ENCODE data around the gene AFF2. TPM values are rescaled to one million over a fixed set of nuclear protein-coding genes. Genes with fewer than 3 reads are reported as not detected.

Gene AFF2
- total RNA-seq, 3 donors from 2014 or later (not counting 1 experiment from before 2014, with no cell fraction given): 0.24 to 4.8 (median 0.79) TPM

- Mint-ChIP-seq H3K4me3 (no peak overlapping the region), H3K27me3 (ENCODE audit: low read depth in 2 of 2) (no peaks in the 10 kb centered on the region), H3K27ac (no peak overlapping the region), H3K4me1 (no peaks in the 10 kb centered on the region), H3K36me3 (no peaks in the 10 kb centered on the region), H3K9me3 (peaks cover 0 to 2% of the 10 kb centered on the region in 2 donors)
- no peaks in the 10 kb centered on the region for H3K9me3 ChIP-seq (ENCODE audit: control insufficient read depth, insufficient read depth, low read length)
- ATAC-seq: no peak
- H3K4me3 ChIP-seq (ENCODE audit: low read length): no peak overlapping the region
- no peaks in the 10 kb centered on the region for H3K27me3 ChIP-seq (ENCODE audit: control insufficient read depth, insufficient read depth, low read length)
- intact Hi-C loops (cut with micrococcal nuclease): no loop called here
- H3K36me3 ChIP-seq (ENCODE audit: control insufficient read depth, insufficient read depth, low read length): no peaks in the 10 kb centered on the region
- WGBS (ENCODE audit: insufficient coverage): 96% methylated on average over 3 of the region's 3 CpGs
- TF ChIP-seq, protein P1, sequence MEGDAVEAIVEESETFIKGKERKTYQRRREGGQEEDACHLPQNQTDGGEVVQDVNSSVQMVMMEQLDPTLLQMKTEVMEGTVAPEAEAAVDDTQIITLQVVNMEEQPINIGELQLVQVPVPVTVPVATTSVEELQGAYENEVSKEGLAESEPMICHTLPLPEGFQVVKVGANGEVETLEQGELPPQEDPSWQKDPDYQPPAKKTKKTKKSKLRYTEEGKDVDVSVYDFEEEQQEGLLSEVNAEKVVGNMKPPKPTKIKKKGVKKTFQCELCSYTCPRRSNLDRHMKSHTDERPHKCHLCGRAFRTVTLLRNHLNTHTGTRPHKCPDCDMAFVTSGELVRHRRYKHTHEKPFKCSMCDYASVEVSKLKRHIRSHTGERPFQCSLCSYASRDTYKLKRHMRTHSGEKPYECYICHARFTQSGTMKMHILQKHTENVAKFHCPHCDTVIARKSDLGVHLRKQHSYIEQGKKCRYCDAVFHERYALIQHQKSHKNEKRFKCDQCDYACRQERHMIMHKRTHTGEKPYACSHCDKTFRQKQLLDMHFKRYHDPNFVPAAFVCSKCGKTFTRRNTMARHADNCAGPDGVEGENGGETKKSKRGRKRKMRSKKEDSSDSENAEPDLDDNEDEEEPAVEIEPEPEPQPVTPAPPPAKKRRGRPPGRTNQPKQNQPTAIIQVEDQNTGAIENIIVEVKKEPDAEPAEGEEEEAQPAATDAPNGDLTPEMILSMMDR (IDR thresholded peaks at IDR 0.05): no peak
- no peaks in the 10 kb centered on the region for H3K4me1 ChIP-seq (ENCODE audit: control insufficient read depth, insufficient read depth, low read length)
- no peak overlapping the region for H3K27ac ChIP-seq (ENCODE audit: low read length)
- DNase-seq: no peak
Measured at GRCh38 chrX:148768296-148768695, 267.9 kb downstream of the AFF2 start.

DNA sequence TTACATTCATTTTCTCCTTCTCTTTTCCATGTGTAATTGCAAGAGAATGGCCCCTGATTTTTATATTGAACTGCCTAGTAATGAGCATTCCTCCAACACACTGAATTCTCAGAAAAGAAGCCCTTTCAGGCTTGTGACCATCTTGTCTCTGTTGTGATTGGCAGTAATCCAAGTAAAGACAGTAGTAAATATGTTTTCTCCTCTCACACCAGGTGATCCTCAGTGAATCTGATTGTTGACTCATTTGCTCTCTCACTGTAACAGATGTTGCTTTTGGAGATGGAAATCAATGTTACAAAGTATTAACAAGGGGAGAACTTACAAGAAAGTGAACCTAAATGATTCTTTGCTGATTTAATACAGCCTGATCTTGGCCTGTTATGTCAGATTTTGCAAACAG, 271.0 kb downstream of the AFF2 start:
- TF ChIP-seq, protein P1 (IDR thresholded peaks at IDR 0.05): no peak
- no peak for DNase-seq
- no peaks in the 10 kb centered on the region for H3K36me3 ChIP-seq (ENCODE audit: control insufficient read depth, insufficient read depth, low read length)
- Mint-ChIP-seq H3K36me3 (no peaks in the 10 kb centered on the region), H3K4me3 (no peak overlapping the region), H3K9me3 (no peaks in the 10 kb centered on the region), H3K27me3 (ENCODE audit: low read depth in 2 of 2) (no peaks in the 10 kb centered on the region), H3K4me1 (no peaks in the 10 kb centered on the region), H3K27ac (no peak overlapping the region)
- H3K4me3 ChIP-seq (ENCODE audit: low read length): no peak overlapping the region
- H3K27ac ChIP-seq (ENCODE audit: low read length): no peak overlapping the region
- H3K27me3 ChIP-seq (ENCODE audit: control insufficient read depth, insufficient read depth, low read length): no peaks in the 10 kb centered on the region
- H3K9me3 ChIP-seq (ENCODE audit: control insufficient read depth, insufficient read depth, low read length): no peaks in the 10 kb centered on the region
- ATAC-seq: no peak
- no peaks in the 10 kb centered on the region for H3K4me1 ChIP-seq (ENCODE audit: control insufficient read depth, insufficient read depth, low read length)
- intact Hi-C loops (cut with micrococcal nuclease): no loop called here

DNA sequence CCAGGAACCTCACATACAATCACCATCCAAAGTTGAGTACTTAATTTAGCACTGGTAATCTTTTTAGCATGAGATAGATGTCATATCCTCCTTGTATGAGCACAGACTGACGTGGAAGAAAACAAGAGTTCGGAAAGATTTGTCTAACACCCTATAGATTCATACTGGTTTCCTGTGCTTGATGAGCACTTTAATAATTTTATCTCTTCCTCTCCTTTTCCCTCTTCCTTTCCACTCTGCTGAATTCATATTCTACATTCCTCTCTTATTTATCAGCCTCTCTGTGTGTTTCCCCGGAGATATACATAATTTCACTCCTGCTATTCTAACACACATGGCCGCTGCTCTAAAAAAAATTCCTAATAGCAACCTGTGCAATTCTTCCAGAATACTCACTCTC, 273.9 kb downstream of the AFF2 start:
- no peak overlapping the region for H3K27ac ChIP-seq (ENCODE audit: low read length)
- TF ChIP-seq, protein P1 (IDR thresholded peaks at IDR 0.05): no peak
- no peaks in the 10 kb centered on the region for H3K27me3 ChIP-seq (ENCODE audit: control insufficient read depth, insufficient read depth, low read length)
- no peak overlapping the region for H3K4me3 Mint-ChIP-seq
- no peaks in the 10 kb centered on the region for H3K4me1 ChIP-seq (ENCODE audit: control insufficient read depth, insufficient read depth, low read length)
- H3K36me3 ChIP-seq (ENCODE audit: control insufficient read depth, insufficient read depth, low read length): no peaks in the 10 kb centered on the region
- H3K4me3 ChIP-seq (ENCODE audit: low read length): no peak overlapping the region
- no peak overlapping the region for H3K27ac Mint-ChIP-seq
- no peaks in the 10 kb centered on the region for H3K9me3 ChIP-seq (ENCODE audit: control insufficient read depth, insufficient read depth, low read length)
- H3K9me3 Mint-ChIP-seq: peaks cover 0 to 5% of the 10 kb centered on the region in 2 donors
- DNase-seq: no peak
- no peaks in the 10 kb centered on the region for H3K36me3 Mint-ChIP-seq
- ATAC-seq: no peak
- no peaks in the 10 kb centered on the region for H3K4me1 Mint-ChIP-seq
- 92% methylated on average over 2 of the region's 4 CpGs for WGBS (ENCODE audit: insufficient coverage)
- intact Hi-C loops (cut with micrococcal nuclease): no loop called here
- H3K27me3 Mint-ChIP-seq (ENCODE audit: low read depth in 2 of 2): no peaks in the 10 kb centered on the region

GRCh38 chrX:148784137-148784536, 283.7 kb downstream of the AFF2 start:
- intact Hi-C loops (cut with micrococcal nuclease): no loop called here
- TF ChIP-seq, protein P1 (IDR thresholded peaks at IDR 0.05): no peak
- DNase-seq (no peak), ATAC-seq (no peak)
- Mint-ChIP-seq H3K27me3 (ENCODE audit: low read depth in 2 of 2) (no peaks in the 10 kb centered on the region), H3K27ac (no peak overlapping the region), H3K9me3 (no peaks in the 10 kb centered on the region), H3K36me3 (no peaks in the 10 kb centered on the region), H3K4me1 (no peaks in the 10 kb centered on the region), H3K4me3 (no peak overlapping the region)
- H3K27me3 ChIP-seq (ENCODE audit: control insufficient read depth, insufficient read depth, low read length): no peaks in the 10 kb centered on the region
- H3K4me3 ChIP-seq (ENCODE audit: low read length): no peak overlapping the region
- H3K4me1 ChIP-seq (ENCODE audit: control insufficient read depth, insufficient read depth, low read length): no peaks in the 10 kb centered on the region
- H3K27ac ChIP-seq (ENCODE audit: low read length): no peak overlapping the region
- 92% methylated on average over 2 of the region's 2 CpGs for WGBS (ENCODE audit: insufficient coverage)
- H3K36me3 ChIP-seq (ENCODE audit: control insufficient read depth, insufficient read depth, low read length): no peaks in the 10 kb centered on the region
- no peaks in the 10 kb centered on the region for H3K9me3 ChIP-seq (ENCODE audit: control insufficient read depth, insufficient read depth, low read length)
